ENCODE measurements around the gene CAMK2A. TPM values are rescaled to one million over a fixed set of nuclear protein-coding genes. Genes with fewer than 3 reads are reported as not detected.

CAMK2A gene
- total RNA-seq, 4 donors from 2014 or later, result 32.0 to 78.1 (median 48.6) TPM

GRCh38 chr5:150322202-150322601 is 32.6 kb upstream of the CAMK2A start:
- Histone ChIP-seq H3K9me3 (no peaks in the 10 kb centered on the region), H3K27me3 (no peaks in the 10 kb centered on the region), H3K4me1 (peaks cover 0 to 9% of the 10 kb centered on the region in 2 donors), H3K27ac (no peak overlapping the region), H3K4me3 (no peak overlapping the region), H3K36me3 (no peaks in the 10 kb centered on the region)
- in situ Hi-C loops (cut with MboI; ENCODE audit: low sequenced_read_pairs in 4 of 4) (no loop called here), intact Hi-C loops (cut with DNase I; ENCODE audit: low total_unique reads) (no loop called here)
- TF ChIP-seq CTCF (IDR thresholded peaks at IDR 0.05 in 4 of 5, conservative IDR thresholded peaks at IDR 0.05 in 1 of 5) (no peak), POLR2A (IDR thresholded peaks at IDR 0.05) (no peak)
- DNase-seq (no peak), ATAC-seq (no peak)

- intact Hi-C loops (cut with DNase I; ENCODE audit: low total_unique reads) (no loop called here), in situ Hi-C loops (cut with MboI; ENCODE audit: low sequenced_read_pairs in 4 of 4) (no loop called here)
- Histone ChIP-seq H3K4me3 (no peak overlapping the region), H3K27me3 (no peaks in the 10 kb centered on the region), H3K36me3 (no peaks in the 10 kb centered on the region), H3K4me1 (peaks cover 0 to 9% of the 10 kb centered on the region in 2 donors), H3K9me3 (no peaks in the 10 kb centered on the region), H3K27ac (no peak overlapping the region)
- DNase-seq (no peak), ATAC-seq (no peak)
- no peak for TF ChIP-seq POLR2A (IDR thresholded peaks at IDR 0.05)
- no peak for TF ChIP-seq CTCF (IDR thresholded peaks at IDR 0.05 in 4 of 5, conservative IDR thresholded peaks at IDR 0.05 in 1 of 5)
Observed at GRCh38 chr5:150321784-150322183, 32.2 kb upstream of the CAMK2A start.

GRCh38 chr5:150321211-150321610 is 31.6 kb upstream of the CAMK2A start:
- Histone ChIP-seq H3K27me3 (no peaks in the 10 kb centered on the region), H3K9me3 (no peaks in the 10 kb centered on the region), H3K4me3 (no peak overlapping the region), H3K27ac (no peak overlapping the region), H3K36me3 (no peaks in the 10 kb centered on the region), H3K4me1 (peaks cover 0 to 9% of the 10 kb centered on the region in 2 donors)
- intact Hi-C loops (cut with DNase I; ENCODE audit: low total_unique reads) (no loop called here), in situ Hi-C loops (cut with MboI; ENCODE audit: low sequenced_read_pairs in 4 of 4) (no loop called here)
- TF ChIP-seq POLR2A (IDR thresholded peaks at IDR 0.05) (no peak), CTCF (IDR thresholded peaks at IDR 0.05 in 4 of 5, conservative IDR thresholded peaks at IDR 0.05 in 1 of 5) (no peak)
- DNase-seq (no peak), ATAC-seq (no peak)

GRCh38 chr5:150320044-150320613 is 30.6 kb upstream of the CAMK2A start:
- peak overlapping the region; percentile 24 to 66 (median 41) for H3K27ac ChIP-seq
- no peaks in the 10 kb centered on the region for H3K36me3 ChIP-seq
- peak; percentile 82 to 92 for ATAC-seq
- H3K4me1 ChIP-seq, result peaks cover 0 to 9% of the 10 kb centered on the region in 2 donors
- DNase-seq, result peak; percentile 71 to 73
- H3K9me3 ChIP-seq, result no peaks in the 10 kb centered on the region
- TF ChIP-seq CTCF (IDR thresholded peaks at IDR 0.05 in 4 of 5, conservative IDR thresholded peaks at IDR 0.05 in 1 of 5) (no peak), POLR2A (IDR thresholded peaks at IDR 0.05) (no peak)
- H3K4me3 ChIP-seq, result no peak overlapping the region
- in situ Hi-C loops (cut with MboI; ENCODE audit: low sequenced_read_pairs in 4 of 4), result no loop called here
- intact Hi-C loops (cut with DNase I; ENCODE audit: low total_unique reads), result no loop called here
- H3K27me3 ChIP-seq, result no peaks in the 10 kb centered on the region

GRCh38 chr5:150319484-150319790 is 29.9 kb upstream of the CAMK2A start:
- peak overlapping the region in 2 of 4 donors; percentile 58 to 66 for H3K27ac ChIP-seq
- in situ Hi-C loops (cut with MboI; ENCODE audit: low sequenced_read_pairs in 4 of 4), result no loop called here
- intact Hi-C loops (cut with DNase I; ENCODE audit: low total_unique reads), result no loop called here
- DNase-seq, result no peak
- no peak for ATAC-seq
- no peaks in the 10 kb centered on the region for H3K9me3 ChIP-seq
- no peak overlapping the region for H3K4me3 ChIP-seq
- no peaks in the 10 kb centered on the region for H3K27me3 ChIP-seq
- no peaks in the 10 kb centered on the region for H3K36me3 ChIP-seq
- no peak for TF ChIP-seq CTCF (IDR thresholded peaks at IDR 0.05 in 4 of 5, conservative IDR thresholded peaks at IDR 0.05 in 1 of 5)
- no peak for TF ChIP-seq POLR2A (IDR thresholded peaks at IDR 0.05)
- peaks cover 0 to 9% of the 10 kb centered on the region in 2 donors for H3K4me1 ChIP-seq

Measured in gastrocnemius medialis (tissue), 4 donors.